Smooth muscle cell of the umbilical artery (primary cell): ENCODE measurements around the gene YPEL3. TPM values are rescaled to one million over a fixed set of nuclear protein-coding genes. Genes with fewer than 3 reads are reported as not detected.

Source experiments
- total RNA-seq: library from RNA; depleted of rRNA; stranded (reverse); fragments of >200 nt; gene quantifications from 2 replicates; pipeline ENCODE4 v1.2.3, GENCODE V29; 2014

YPEL3 gene, protein sequence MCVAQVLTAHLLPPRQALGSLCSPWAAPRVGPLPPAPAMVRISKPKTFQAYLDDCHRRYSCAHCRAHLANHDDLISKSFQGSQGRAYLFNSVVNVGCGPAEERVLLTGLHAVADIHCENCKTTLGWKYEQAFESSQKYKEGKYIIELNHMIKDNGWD
- 5.9 and 6.6 TPM in 2 replicates for total RNA-seq

GRCh38 chr16:30096105-30096861 is at the start of gene YPEL3:
Gene YPEL3 (minus strand): TSS chr16:30096213. CDS start chr16:30095482, 731 bp downstream.

DNA sequence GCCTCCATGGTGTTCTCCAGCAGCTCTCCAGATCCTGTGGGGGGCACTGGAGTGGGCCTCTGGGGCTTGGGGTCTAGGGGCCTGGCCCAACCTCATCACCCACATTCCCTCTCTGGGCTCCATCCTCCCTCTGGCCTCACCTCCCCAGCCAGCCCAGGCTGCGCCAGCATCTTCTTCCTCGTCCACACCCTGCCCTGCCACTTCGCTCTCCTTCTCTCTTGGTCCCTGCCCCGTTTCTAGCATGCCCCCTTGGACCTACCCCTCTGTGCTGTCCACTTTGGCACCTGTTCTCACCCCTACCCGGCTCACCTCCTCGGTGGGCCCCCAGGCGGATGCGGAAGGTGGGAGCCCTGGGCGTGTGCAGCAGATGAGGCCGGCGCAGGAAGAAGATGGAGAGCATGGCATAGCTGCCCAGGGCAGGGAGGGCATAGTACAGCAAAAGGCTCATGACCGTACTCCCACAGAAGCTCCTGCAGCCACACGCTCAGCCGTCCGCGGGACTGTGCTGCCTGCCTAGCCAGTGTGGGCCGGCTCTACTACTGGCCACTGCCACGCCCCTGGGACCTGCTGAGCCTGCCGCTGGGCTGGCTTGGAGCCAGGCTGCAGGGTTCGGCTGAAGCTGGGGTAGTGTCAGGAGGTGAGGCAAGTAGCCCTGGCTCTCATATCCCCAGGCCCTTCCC is 17.2 kb upstream of the YPEL3 start, which contains the start of gene GDPD3:
Gene GDPD3, minus strand, starts transcription at position 507 of the 680 bp plus-strand sequence. Its CDS starts 59 bp downstream, at position 448.

DNA sequence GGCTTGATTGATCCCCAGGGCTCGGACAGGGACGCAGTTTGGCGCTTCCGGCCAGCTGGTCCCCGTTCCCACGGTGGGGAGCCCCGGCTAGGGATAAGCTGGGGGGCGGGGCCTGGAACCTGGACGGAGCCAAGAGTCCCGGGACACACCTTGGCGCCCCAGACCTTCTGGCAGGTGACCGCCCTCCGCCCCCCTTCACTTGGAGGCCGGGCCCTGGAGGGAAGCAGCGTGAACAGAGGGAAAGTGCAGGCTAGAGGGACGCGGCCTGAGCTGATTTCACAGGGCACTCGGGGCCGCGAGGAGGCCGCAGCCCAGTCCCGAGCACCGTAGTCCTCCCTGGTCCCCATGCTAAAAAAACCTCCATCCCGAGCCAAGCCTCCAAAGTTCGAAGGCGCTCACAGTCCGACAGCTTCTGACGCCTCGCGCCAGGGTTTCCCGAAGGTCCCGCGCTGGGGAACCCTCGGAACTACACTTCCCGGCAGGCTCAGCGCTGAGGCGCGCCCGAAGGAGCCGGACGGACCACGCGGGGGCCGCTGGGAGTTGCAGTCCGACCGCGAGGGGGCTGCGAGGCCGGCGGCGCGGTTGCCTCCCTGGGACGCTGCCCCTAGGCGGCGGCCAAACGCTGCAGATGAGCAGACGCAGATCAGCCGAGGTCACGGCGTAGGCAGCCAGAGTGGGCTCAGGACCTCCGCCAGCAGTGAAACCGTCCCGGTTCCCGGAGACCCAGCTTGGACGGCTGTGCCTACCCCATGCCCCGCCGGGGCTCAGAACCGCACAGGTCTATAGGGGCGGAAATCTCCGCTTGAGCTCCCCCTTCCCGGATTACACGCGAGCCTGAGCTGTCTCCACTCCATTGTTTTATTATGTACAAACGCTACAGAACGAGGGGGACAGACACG is 4.3 kb downstream of the YPEL3 start, which contains the start of gene TBX6:
Gene TBX6, minus strand, starts transcription at position 451 of the 899 bp plus-strand sequence. CDS start 731 bp downstream, outside the sequence.

GRCh38 chr16:30075503-30076275 is 20.3 kb downstream of the YPEL3 start, which contains the start of gene PPP4C:
Gene PPP4C (plus strand): TSS chr16:30075994. CDS start chr16:30076378, 384 bp downstream.

GRCh38 chr16:30065102-30065942 is 30.7 kb downstream of the YPEL3 start, which contains the start of gene ALDOA:
Gene ALDOA (plus strand): TSS chr16:30065760. CDS start chr16:30066898, 1,138 bp downstream.

Other genes with a start within 250 kb of the YPEL3 start
- gene CDIPT, start 233.0 kb downstream of the YPEL3 start, total RNA-seq: 69.5 and 81.7 TPM in 2 replicates
- gene SEZ6L2, start 196.7 kb downstream of the YPEL3 start, total RNA-seq: 18.4 and 37.0 TPM in 2 replicates
- 8.0 and 12.5 TPM in 2 replicates for gene ASPHD1, start 195.7 kb downstream of the YPEL3 start, total RNA-seq
- gene KCTD13, start 170.0 kb downstream of the YPEL3 start, total RNA-seq: 12.5 and 14.3 TPM in 2 replicates
- gene TMEM219, start 134.1 kb downstream of the YPEL3 start, total RNA-seq: 63.9 and 76.0 TPM in 2 replicates
- gene TAOK2, start 122.3 kb downstream of the YPEL3 start, total RNA-seq: 53.4 and 72.9 TPM in 2 replicates
- 4.8 and 5.0 TPM in 2 replicates for gene HIRIP3, start 100.6 kb downstream of the YPEL3 start, total RNA-seq
- 16.9 and 20.3 TPM in 2 replicates for gene INO80E, start 100.0 kb downstream of the YPEL3 start, total RNA-seq
- 0.42 TPM in 1 of 2 replicates, not detected in the other for gene DOC2A, start 85.2 kb downstream of the YPEL3 start, total RNA-seq
- not detected in 2 replicates for gene C16orf92, start 73.0 kb downstream of the YPEL3 start, total RNA-seq
- gene TLCD3B, start 64.9 kb downstream of the YPEL3 start, total RNA-seq: under 0.01 and 0.09 TPM in 2 replicates
- 559 and 1,105 TPM in 2 replicates for gene ALDOA, start 30.5 kb downstream of the YPEL3 start, total RNA-seq
- 194 and 200 TPM in 2 replicates for gene PPP4C, start 20.2 kb downstream of the YPEL3 start, total RNA-seq
- under 0.01 TPM in 1 of 2 replicates, not detected in the other for gene TBX6, start 4.3 kb downstream of the YPEL3 start, total RNA-seq
- gene GDPD3, start 17.3 kb upstream of the YPEL3 start, total RNA-seq: 0.59 and 0.78 TPM in 2 replicates
- gene MAPK3, start 27.0 kb upstream of the YPEL3 start, total RNA-seq: 16.9 and 18.7 TPM in 2 replicates
- gene CORO1A, start 87.4 kb upstream of the YPEL3 start, total RNA-seq: 0.59 and 2.4 TPM in 2 replicates
- 64.8 and 138 TPM in 2 replicates for gene BOLA2B, start 97.5 kb upstream of the YPEL3 start, total RNA-seq
- 17.3 and 25.8 TPM in 2 replicates for gene SLX1A, start 97.7 kb upstream of the YPEL3 start, total RNA-seq
- 3.1 and 3.6 TPM in 2 replicates for gene SULT1A3, start 103.0 kb upstream of the YPEL3 start, total RNA-seq
- 1.4 and 1.8 TPM in 2 replicates for gene NPIPB13, start 152.3 kb upstream of the YPEL3 start, total RNA-seq